Ectodermal cell (in vitro differentiated cells): ENCODE results near the gene ETV6.

Experiments used
- H3K27ac ChIP-seq: 2 replicates; pipeline ENCODE4 v1.7.0; 2013; ENCODE audit warnings: mild to moderate bottlenecking, low read depth, low read length; ENCODE audit not compliant: insufficient read depth, poor library complexity, severe bottlenecking
- H3K27me3 ChIP-seq: 2 replicates; pipeline ENCODE4 v1.7.0; 2013; ENCODE audit warnings: mild to moderate bottlenecking, low read length; ENCODE audit not compliant: insufficient read depth, control insufficient read depth, poor library complexity, severe bottlenecking
- H3K36me3 ChIP-seq: one replicate; pipeline ENCODE4 v1.7.0; 2013; ENCODE audit warnings: low read length; ENCODE audit not compliant: control insufficient read depth, insufficient read depth
- H3K4me1 ChIP-seq: one replicate; pipeline ENCODE4 v1.7.0; 2013; ENCODE audit warnings: low read length; ENCODE audit not compliant: control insufficient read depth, insufficient read depth
- H3K4me3 ChIP-seq: 2 replicates; pipeline ENCODE4 v1.7.0; 2013; ENCODE audit warnings: low read depth, low read length, control low read depth; ENCODE audit not compliant: insufficient read depth
- H3K9me3 ChIP-seq: 2 replicates; pipeline ENCODE4 v1.7.0; 2013; ENCODE audit warnings: mild to moderate bottlenecking, low read length, moderate library complexity; ENCODE audit not compliant: control insufficient read depth
- WGBS, 2 experiments: methylation state at CpG; one replicate each; pipeline ENCODE4 v1.1.7; 2013; ENCODE audit warnings: missing lambda C conversion rate in 2 of 2; 5-methylcytosine and 5-hydroxymethylcytosine counted together

ETV6 gene

GRCh38 chr12:11767798-11768197 is 118.3 kb downstream of the ETV6 start:
- WGBS, 2 experiments = 87 to 95% methylated on average over 3 of the region's 3 CpGs
- Histone ChIP-seq H3K9me3 (no peaks in the 10 kb centered on the region), H3K27ac (no peak overlapping the region), H3K4me1 (no peaks in the 10 kb centered on the region), H3K27me3 (no peaks in the 10 kb centered on the region), H3K4me3 (no peak overlapping the region), H3K36me3 (no peaks in the 10 kb centered on the region)

DNA sequence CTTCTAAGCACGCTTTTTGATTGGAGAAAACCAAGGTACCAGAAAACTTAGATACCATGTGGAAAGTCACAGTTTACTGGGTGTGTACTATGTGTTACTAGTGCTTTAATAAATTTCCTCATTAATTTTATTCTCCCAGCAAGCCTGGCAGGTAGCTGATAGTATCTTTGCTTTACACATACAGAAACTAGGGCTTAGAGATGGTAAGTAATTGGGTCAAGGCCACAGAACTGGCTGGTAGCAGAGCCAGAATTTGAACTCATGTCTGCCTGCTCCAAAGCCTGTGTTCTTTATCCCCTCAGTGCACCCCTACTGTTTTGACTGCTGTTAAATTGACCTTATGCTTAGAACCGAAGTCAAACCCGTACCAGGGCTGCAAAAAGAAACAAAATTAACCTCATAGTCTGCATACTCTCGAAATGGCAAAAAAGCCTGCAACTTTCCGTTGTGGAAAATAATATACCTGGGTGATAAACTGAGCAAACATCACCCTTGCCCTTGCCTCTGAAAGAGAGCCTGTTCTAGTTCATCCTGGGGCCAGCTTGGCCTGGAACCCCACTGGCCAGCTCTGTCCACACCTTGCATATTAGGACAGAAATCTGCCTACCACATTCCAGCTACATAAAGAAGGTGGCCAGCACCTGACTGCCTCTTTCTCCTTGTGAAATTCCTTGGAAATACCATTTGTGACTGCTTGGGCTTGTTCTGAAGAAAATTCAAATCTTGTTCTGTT is 118.9 kb downstream of the ETV6 start:
- H3K4me1 ChIP-seq = no peaks in the 10 kb centered on the region
- H3K27me3 ChIP-seq = no peaks in the 10 kb centered on the region
- no peaks in the 10 kb centered on the region for H3K9me3 ChIP-seq
- no peaks in the 10 kb centered on the region for H3K36me3 ChIP-seq
- no peak overlapping the region for H3K27ac ChIP-seq
- no peak overlapping the region for H3K4me3 ChIP-seq
- WGBS, 2 experiments = 93% methylated on average over 5 of the region's 5 CpGs

DNA sequence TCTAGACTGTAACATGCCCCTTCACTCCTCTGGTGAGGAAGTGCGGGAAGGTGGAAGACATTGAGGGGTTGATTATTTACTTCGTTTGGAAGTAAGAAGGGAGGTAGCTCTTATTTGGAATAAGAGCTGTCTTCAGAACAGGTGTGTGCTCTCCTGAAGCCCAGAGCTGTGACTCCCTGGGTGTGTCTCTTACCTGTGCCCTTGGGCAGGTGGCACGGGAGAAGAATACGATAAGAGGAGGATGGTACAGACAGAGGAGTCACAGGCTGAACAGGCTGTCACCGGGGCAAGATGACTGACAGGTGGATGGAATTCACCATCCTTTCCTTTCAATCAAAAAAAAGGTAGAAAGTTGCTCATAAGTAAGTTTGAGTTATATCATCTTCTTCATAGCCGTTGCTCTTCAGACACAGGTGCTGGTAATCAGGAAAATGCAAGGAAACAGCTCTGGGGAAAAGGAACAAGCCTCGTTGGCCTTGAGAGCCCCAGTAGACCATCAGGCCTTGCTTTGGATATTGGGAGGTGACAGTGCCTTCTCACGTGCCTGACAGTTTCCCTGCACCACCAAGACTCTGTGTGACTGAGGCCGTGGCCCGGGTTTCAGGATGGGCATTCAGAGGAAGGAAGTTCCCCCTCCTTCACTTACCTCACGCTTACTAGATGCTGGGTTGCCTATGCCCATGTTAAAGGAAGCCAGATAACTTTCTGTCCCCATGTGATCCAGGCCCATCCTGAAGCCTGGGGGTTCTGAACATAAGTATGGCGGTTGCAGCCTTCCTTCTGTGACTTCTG is 120.4 kb downstream of the ETV6 start:
- WGBS, 2 experiments = 94% methylated on average over 12 of the region's 12 CpGs
- Histone ChIP-seq H3K27ac (no peak overlapping the region), H3K4me1 (no peaks in the 10 kb centered on the region), H3K27me3 (no peaks in the 10 kb centered on the region), H3K4me3 (no peak overlapping the region), H3K9me3 (no peaks in the 10 kb centered on the region), H3K36me3 (no peaks in the 10 kb centered on the region)

DNA sequence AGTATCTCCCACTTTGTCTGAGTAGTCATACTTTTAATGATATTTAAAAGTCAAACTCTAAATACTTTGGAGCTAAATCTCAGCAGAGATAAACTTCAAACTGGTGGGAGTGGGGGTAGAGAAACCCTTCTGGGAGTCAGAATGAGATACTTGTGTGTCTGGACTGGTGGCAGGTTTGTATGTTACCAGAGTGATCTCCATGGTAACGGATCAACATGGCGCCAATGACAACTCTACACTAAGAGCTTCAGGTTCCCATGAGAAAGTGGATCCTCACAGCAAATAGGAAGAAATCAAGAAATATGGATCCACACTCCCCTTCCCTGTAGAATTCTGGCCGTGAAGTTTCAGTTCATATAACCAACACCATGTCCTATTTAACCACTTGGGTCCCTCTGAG is 121.9 kb downstream of the ETV6 start:
- Histone ChIP-seq H3K36me3 (no peaks in the 10 kb centered on the region), H3K9me3 (no peaks in the 10 kb centered on the region), H3K4me3 (no peak overlapping the region), H3K4me1 (no peaks in the 10 kb centered on the region), H3K27me3 (no peaks in the 10 kb centered on the region), H3K27ac (no peak overlapping the region)
- WGBS, 2 experiments = 97% methylated on average over 3 of the region's 3 CpGs

GRCh38 chr12:11771895-11772502 is 122.5 kb downstream of the ETV6 start:
- Histone ChIP-seq H3K4me3 (no peak overlapping the region), H3K36me3 (no peaks in the 10 kb centered on the region), H3K4me1 (no peaks in the 10 kb centered on the region), H3K27ac (no peak overlapping the region), H3K9me3 (no peaks in the 10 kb centered on the region), H3K27me3 (no peaks in the 10 kb centered on the region)
- 98% methylated on average over 3 of the region's 3 CpGs for WGBS, 2 experiments

GRCh38 chr12:11773889-11774677 is 124.6 kb downstream of the ETV6 start:
- H3K4me1 ChIP-seq = peaks cover 11% of the 10 kb centered on the region
- WGBS, 2 experiments = 93 to 94% methylated on average over 10 of the region's 10 CpGs

GRCh38 chr12:11774821-11775220 is 125.3 kb downstream of the ETV6 start:
- no peaks in the 10 kb centered on the region for H3K27me3 ChIP-seq
- H3K9me3 ChIP-seq = no peaks in the 10 kb centered on the region
- H3K4me1 ChIP-seq = peaks cover 11% of the 10 kb centered on the region
- no peaks in the 10 kb centered on the region for H3K36me3 ChIP-seq
- no peak overlapping the region for H3K27ac ChIP-seq
- 92 to 94% methylated on average over 6 of the region's 6 CpGs for WGBS, 2 experiments
- H3K4me3 ChIP-seq = no peak overlapping the region

More at GRCh38 chr12:11773889-11774677, 124.6 kb downstream of the ETV6 start:
- no peak overlapping the region for H3K27ac ChIP-seq
- H3K27me3 ChIP-seq = no peaks in the 10 kb centered on the region
- no peak overlapping the region for H3K4me3 ChIP-seq
- H3K9me3 ChIP-seq = no peaks in the 10 kb centered on the region
- H3K36me3 ChIP-seq = no peaks in the 10 kb centered on the region

- WGBS, 2 experiments = 90 to 93% methylated on average over 3 of the region's 3 CpGs
- H3K4me3 ChIP-seq = no peak overlapping the region
- H3K36me3 ChIP-seq = no peaks in the 10 kb centered on the region
- H3K9me3 ChIP-seq = no peaks in the 10 kb centered on the region
- no peak overlapping the region for H3K27ac ChIP-seq
- no peaks in the 10 kb centered on the region for H3K27me3 ChIP-seq
- peaks cover 11% of the 10 kb centered on the region for H3K4me1 ChIP-seq
Measured at GRCh38 chr12:11776316-11776715, 126.8 kb downstream of the ETV6 start.

- Histone ChIP-seq H3K9me3 (no peaks in the 10 kb centered on the region), H3K27me3 (no peaks in the 10 kb centered on the region), H3K4me3 (no peak overlapping the region), H3K4me1 (peaks cover 11% of the 10 kb centered on the region), H3K36me3 (no peaks in the 10 kb centered on the region), H3K27ac (no peak overlapping the region)
- WGBS, 2 experiments = 91 to 92% methylated on average over 4 of the region's 4 CpGs
Measured at GRCh38 chr12:11777451-11777850, 128.0 kb downstream of the ETV6 start.
